K562 (cell line): Measurements from ENCODE around the gene USP16. TPM values are rescaled to one million over a fixed set of nuclear protein-coding genes. Genes with fewer than 3 reads are reported as not detected.

Source experiments
- AFF1 ChIP-seq, 2 experiments: fragments of 450-650 bp; IDR thresholded peaks; 2 replicates each; pipeline ENCODE4 v1.6.1; 2018; ENCODE audit warnings: mild to moderate bottlenecking in 2 of 2, low read depth in 1 of 2; ENCODE audit not compliant: partially characterized antibody in 2 of 2
- ARID3A ChIP-seq: IDR thresholded peaks from 2 replicates; pipeline ENCODE4 v1.6.1; 2012; ENCODE audit warnings: low read depth, low read length, improper control_type of control experiment, borderline replicate concordance
- CBX3 ChIP-seq, 2 experiments: IDR thresholded peaks; 1 replicate in 1 of 2; 2 replicates in 1 of 2; pipeline ENCODE4 v1.6.1; 2012; ENCODE audit warnings: inconsistent platforms in 2 of 2, low read length in 2 of 2, borderline replicate concordance in 1 of 2, control low read depth in 1 of 2
- CREB5 ChIP-seq: fragments of 250-450 bp; sonication (Bioruptor Pico); IDR thresholded peaks from 2 replicates; pipeline ENCODE4 v1.5.0; 2020; ENCODE audit warnings: mild to moderate bottlenecking
- EP400 ChIP-seq: fragments of 450-650 bp; IDR thresholded peaks from 2 replicates; pipeline ENCODE4 v1.6.1; 2017; ENCODE audit warnings: antibody characterized with exemption, mild to moderate bottlenecking, moderate library complexity
- HDGF ChIP-seq: fragments of 450-650 bp; IDR thresholded peaks from 2 replicates; pipeline ENCODE4 v1.6.1; 2016
- MED1 ChIP-seq: sonication (generic); formaldehyde crosslinking; IDR thresholded peaks from 2 replicates; pipeline ENCODE4 v1.8.1; 2023; ENCODE audit warnings: missing genetic modification reagents, borderline replicate concordance
- OTX1 ChIP-seq: fragments of 450-650 bp; formaldehyde crosslinking; IDR thresholded peaks from 2 replicates; pipeline ENCODE4 v1.4.0; 2022; ENCODE audit warnings: mild to moderate bottlenecking
- PCBP2 ChIP-seq: fragments of 200-400 bp; formaldehyde crosslinking; IDR thresholded peaks from 2 replicates; pipeline ENCODE4 v1.6.1; 2018; ENCODE audit warnings: low read length, low read depth, mild to moderate bottlenecking, moderate library complexity; ENCODE audit not compliant: poor library complexity, severe bottlenecking
- PTRF ChIP-seq: fragments of 450-650 bp; IDR thresholded peaks from 2 replicates; pipeline ENCODE4 v1.6.1; 2016; ENCODE audit warnings: mild to moderate bottlenecking, missing genetic modification characterization, missing compliant biosample characterization
- RBM25 ChIP-seq: fragments of 200-400 bp; formaldehyde crosslinking; IDR thresholded peaks from 2 replicates; pipeline ENCODE4 v1.6.1; 2018; ENCODE audit warnings: low read length, low read depth, moderate library complexity; ENCODE audit not compliant: severe bottlenecking
- RNF2 ChIP-seq: sonication (generic); IDR thresholded peaks from 2 replicates; pipeline ENCODE4 v1.6.1; 2016
- SUPT5H ChIP-seq: fragments of 450-650 bp; IDR thresholded peaks from 2 replicates; pipeline ENCODE4 v1.6.1; 2016
- ZNF133 ChIP-seq: fragments of 250-450 bp; sonication (Bioruptor Pico); IDR thresholded peaks from 2 replicates; pipeline ENCODE4 v1.4.0; 2020; ENCODE audit warnings: mild to moderate bottlenecking
- ZNF699 ChIP-seq: fragments of 250-450 bp; sonication (Bioruptor Pico); IDR thresholded peaks from 2 replicates; pipeline ENCODE4 v1.8.0; 2021; ENCODE audit warnings: mild to moderate bottlenecking, moderate library complexity; ENCODE audit not compliant: insufficient replicate concordance
- ZNF785 ChIP-seq: fragments of 250-450 bp; sonication (Bioruptor Pico); IDR thresholded peaks from 2 replicates; pipeline ENCODE4 v1.4.0; 2020; ENCODE audit warnings: mild to moderate bottlenecking
- polyA plus RNA-seq, 8 experiments: library from polyadenylated mRNA; depleted of rRNA in 4 of 8; stranded (reverse) in 5 of 8; unstranded in 3 of 8; fragments of >200 nt; fragmentation: Nextera tagmentation in 2 of 8; fragmentation: Illumina TruSeq in 1 of 8; extraction: Ambion mirVana in 2 of 8; extraction: Trizol in 1 of 8; gene quantifications; 2 replicates each; pipeline versions ENCODE4 v1.2.1 to v1.2.3, GENCODE V29; 2011 to 2014; ENCODE audit warnings: inconsistent platforms in 1 of 8, missing spikeins in 1 of 8
- total RNA-seq, 7 experiments: library from RNA; depleted of rRNA in 6 of 7; stranded (reverse); fragments of >200 nt in 6 of 7; fragmentation: Illumina TruSeq in 2 of 7; extraction: Trizol in 2 of 7; gene quantifications; 2 replicates each; pipeline versions ENCODE4 v1.2.1 to v1.2.3, GENCODE V29; 2011 to 2021; ENCODE audit warnings: low replicate concordance in 1 of 7
- TF ChIP-seq, protein P1 (sequence below): fragments of 450-650 bp; IDR thresholded peaks from 2 replicates; pipeline ENCODE4 v1.6.1; 2017; ENCODE audit warnings: antibody characterized with exemption

The USP16 gene
- total and polyA plus RNA-seq, 9 of the 15 experiments (the other 6 are each of a cell fraction or from before 2014, with no cell fraction given): 38.4 to 90.9 (median 62.8) TPM

DNA sequence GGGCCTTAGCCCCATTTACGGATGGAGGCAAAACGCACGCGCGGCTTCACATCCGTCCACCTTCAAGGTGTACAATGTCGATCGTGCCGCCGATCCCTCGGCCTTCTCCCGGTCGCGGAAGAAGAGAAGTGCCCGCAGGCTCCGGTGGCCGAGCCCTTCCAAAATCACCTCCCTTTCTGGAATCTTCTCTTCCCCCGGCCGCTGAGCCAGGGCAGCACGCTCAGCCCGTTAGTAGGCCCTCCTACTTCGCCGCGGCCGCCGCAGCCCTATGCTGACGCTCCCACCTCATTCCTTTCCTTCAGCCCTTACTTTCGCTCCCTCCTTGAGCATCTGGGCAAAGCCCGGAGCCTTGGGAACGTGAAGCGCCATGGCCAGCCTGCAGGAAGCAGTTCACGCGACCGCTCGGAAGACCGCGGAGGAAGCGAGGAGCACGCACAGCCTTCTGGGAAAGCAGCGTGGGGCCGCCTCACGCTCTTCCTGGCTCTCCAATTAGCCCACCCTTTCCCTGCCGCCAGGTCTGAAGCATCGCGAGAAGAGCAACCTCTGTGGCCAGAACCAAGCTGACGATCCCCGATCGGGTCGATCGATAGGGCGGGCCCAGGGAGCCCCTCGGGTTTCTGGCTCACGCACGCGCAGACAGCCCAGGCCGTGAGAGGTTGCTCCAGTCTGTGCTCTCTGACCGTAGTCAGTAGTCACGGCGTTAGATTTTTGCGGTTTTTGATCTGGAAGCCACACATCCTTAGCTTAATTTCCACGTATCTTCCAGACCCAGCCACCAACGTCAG lies 48.9 kb downstream of the USP16 start, which contains the start of gene CCT8 (continued):
- TF ChIP-seq CREB5 (no peak), SUPT5H (peak; percentile 99), RNF2 (0 out of 2 replicates have a peak, but pooled peaks have one; percentile 52), MED1 (no peak), OTX1 (CRISPR knock-in tag) (no peak), ZNF785 (CRISPR knock-in tag) (no peak), EP400 (peak; percentile 96), PTRF (tag) (no peak), ZNF699 (CRISPR knock-in tag) (no peak), RBM25 (peak; percentile 86), ZNF133 (CRISPR knock-in tag) (no peak), CBX3 (IDR thresholded peaks at IDR 0.05; ENCODE audit: borderline replicate concordance in 1 of 2, low read length in 2 of 2) (peak in 1 of 2 experiments; percentile 73; a peak in 1 of 3 replicates), ARID3A (no peak; the same call in 1 of the 2 replicates), PCBP2 (no peak), HDGF (no peak), AFF1 (IDR thresholded peaks at IDR 0.05; ENCODE audit: low read depth in 1 of 2, partially characterized antibody in 2 of 2) (peak; percentile 16 to 80)
- TF ChIP-seq, protein P1, sequence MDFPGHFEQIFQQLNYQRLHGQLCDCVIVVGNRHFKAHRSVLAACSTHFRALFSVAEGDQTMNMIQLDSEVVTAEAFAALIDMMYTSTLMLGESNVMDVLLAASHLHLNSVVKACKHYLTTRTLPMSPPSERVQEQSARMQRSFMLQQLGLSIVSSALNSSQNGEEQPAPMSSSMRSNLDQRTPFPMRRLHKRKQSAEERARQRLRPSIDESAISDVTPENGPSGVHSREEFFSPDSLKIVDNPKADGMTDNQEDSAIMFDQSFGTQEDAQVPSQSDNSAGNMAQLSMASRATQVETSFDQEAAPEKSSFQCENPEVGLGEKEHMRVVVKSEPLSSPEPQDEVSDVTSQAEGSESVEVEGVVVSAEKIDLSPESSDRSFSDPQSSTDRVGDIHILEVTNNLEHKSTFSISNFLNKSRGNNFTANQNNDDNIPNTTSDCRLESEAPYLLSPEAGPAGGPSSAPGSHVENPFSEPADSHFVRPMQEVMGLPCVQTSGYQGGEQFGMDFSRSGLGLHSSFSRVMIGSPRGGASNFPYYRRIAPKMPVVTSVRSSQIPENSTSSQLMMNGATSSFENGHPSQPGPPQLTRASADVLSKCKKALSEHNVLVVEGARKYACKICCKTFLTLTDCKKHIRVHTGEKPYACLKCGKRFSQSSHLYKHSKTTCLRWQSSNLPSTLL: no peak
